ENCODE measurements around the gene HAUS8.

DNA sequence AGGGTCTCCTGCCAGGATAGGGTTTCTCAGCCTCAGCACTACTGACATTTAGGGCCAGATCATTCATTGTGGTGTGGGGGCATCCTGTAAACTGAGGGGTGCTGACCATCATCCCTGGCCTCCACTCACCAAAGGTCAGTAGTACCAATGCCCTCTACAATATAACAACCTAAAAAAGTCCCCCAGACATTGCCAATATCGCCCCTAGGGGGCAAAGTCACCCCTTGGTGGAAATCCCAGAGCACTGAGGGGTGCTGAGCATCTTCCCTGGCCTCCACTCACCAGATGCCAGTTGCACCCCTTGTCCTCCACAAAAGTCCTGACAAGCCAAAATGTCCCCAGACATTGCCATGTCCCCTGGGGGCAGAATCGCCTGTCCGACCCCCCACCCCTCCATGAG lies 70.3 kb downstream of the HAUS8 start:
- TF ChIP-seq EZH2 (IDR thresholded peaks at IDR 0.05; ENCODE audit: borderline replicate concordance, insufficient read depth, low read length, poor library complexity, severe bottlenecking) (no peak), RAD21 (conservative IDR thresholded peaks at IDR 0.05) (no peak), EP300 (conservative IDR thresholded peaks at IDR 0.05; ENCODE audit: poor library complexity, severe bottlenecking) (no peak), POLR2AphosphoS5 (IDR thresholded peaks at IDR 0.05) (no peak), SMC3 (conservative IDR thresholded peaks at IDR 0.05; ENCODE audit: poor library complexity) (no peak), MXI1 (conservative IDR thresholded peaks at IDR 0.05; ENCODE audit: poor library complexity, severe bottlenecking) (no peak)
- TF ChIP-seq, protein P1, sequence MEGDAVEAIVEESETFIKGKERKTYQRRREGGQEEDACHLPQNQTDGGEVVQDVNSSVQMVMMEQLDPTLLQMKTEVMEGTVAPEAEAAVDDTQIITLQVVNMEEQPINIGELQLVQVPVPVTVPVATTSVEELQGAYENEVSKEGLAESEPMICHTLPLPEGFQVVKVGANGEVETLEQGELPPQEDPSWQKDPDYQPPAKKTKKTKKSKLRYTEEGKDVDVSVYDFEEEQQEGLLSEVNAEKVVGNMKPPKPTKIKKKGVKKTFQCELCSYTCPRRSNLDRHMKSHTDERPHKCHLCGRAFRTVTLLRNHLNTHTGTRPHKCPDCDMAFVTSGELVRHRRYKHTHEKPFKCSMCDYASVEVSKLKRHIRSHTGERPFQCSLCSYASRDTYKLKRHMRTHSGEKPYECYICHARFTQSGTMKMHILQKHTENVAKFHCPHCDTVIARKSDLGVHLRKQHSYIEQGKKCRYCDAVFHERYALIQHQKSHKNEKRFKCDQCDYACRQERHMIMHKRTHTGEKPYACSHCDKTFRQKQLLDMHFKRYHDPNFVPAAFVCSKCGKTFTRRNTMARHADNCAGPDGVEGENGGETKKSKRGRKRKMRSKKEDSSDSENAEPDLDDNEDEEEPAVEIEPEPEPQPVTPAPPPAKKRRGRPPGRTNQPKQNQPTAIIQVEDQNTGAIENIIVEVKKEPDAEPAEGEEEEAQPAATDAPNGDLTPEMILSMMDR (IDR thresholded peaks at IDR 0.05; ENCODE audit: poor library complexity, severe bottlenecking): no peak
- TF ChIP-seq, protein P2, sequence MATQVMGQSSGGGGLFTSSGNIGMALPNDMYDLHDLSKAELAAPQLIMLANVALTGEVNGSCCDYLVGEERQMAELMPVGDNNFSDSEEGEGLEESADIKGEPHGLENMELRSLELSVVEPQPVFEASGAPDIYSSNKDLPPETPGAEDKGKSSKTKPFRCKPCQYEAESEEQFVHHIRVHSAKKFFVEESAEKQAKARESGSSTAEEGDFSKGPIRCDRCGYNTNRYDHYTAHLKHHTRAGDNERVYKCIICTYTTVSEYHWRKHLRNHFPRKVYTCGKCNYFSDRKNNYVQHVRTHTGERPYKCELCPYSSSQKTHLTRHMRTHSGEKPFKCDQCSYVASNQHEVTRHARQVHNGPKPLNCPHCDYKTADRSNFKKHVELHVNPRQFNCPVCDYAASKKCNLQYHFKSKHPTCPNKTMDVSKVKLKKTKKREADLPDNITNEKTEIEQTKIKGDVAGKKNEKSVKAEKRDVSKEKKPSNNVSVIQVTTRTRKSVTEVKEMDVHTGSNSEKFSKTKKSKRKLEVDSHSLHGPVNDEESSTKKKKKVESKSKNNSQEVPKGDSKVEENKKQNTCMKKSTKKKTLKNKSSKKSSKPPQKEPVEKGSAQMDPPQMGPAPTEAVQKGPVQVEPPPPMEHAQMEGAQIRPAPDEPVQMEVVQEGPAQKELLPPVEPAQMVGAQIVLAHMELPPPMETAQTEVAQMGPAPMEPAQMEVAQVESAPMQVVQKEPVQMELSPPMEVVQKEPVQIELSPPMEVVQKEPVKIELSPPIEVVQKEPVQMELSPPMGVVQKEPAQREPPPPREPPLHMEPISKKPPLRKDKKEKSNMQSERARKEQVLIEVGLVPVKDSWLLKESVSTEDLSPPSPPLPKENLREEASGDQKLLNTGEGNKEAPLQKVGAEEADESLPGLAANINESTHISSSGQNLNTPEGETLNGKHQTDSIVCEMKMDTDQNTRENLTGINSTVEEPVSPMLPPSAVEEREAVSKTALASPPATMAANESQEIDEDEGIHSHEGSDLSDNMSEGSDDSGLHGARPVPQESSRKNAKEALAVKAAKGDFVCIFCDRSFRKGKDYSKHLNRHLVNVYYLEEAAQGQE (IDR thresholded peaks at IDR 0.05; ENCODE audit: borderline replicate concordance): no peak

Data from neural cell (in vitro differentiated cells).